Measurements from ENCODE around the gene AAK1. TPM values are rescaled to one million over a fixed set of nuclear protein-coding genes. Genes with fewer than 3 reads are reported as not detected.

Gene AAK1
- polyA plus RNA-seq, 1 donor from 2014 or later = 26.7 TPM

- no peaks in the 10 kb centered on the region for H4K20me1 ChIP-seq (ENCODE audit: insufficient read depth)
- H2AFZ ChIP-seq (ENCODE audit: low read depth, low read length) = no peak overlapping the region
- H3K27me3 ChIP-seq (ENCODE audit: insufficient read depth, low read depth, low read length) = no peaks in the 10 kb centered on the region
- H3K9ac ChIP-seq (ENCODE audit: low read length) = no peak overlapping the region
- no peaks in the 10 kb centered on the region for H3K9me3 ChIP-seq (ENCODE audit: low read length)
- H3K4me3 ChIP-seq (ENCODE audit: low read length) = no peak overlapping the region
- H3K9me2 ChIP-seq (ENCODE audit: insufficient read depth, low read length) = no peaks in the 10 kb centered on the region
- TF ChIP-seq EZH2 (IDR thresholded peaks at IDR 0.05; ENCODE audit: borderline replicate concordance, insufficient read depth, low read length, poor library complexity, severe bottlenecking) (no peak), SMC3 (conservative IDR thresholded peaks at IDR 0.05; ENCODE audit: poor library complexity) (no peak), TAF1 (IDR thresholded peaks at IDR 0.05; ENCODE audit: low read depth) (no peak), RAD21 (conservative IDR thresholded peaks at IDR 0.05) (no peak), MXI1 (conservative IDR thresholded peaks at IDR 0.05; ENCODE audit: poor library complexity, severe bottlenecking) (no peak), EP300 (conservative IDR thresholded peaks at IDR 0.05; ENCODE audit: poor library complexity, severe bottlenecking) (no peak), REST (IDR thresholded peaks at IDR 0.05; ENCODE audit: borderline replicate concordance) (no peak), POLR2AphosphoS5 (IDR thresholded peaks at IDR 0.05) (no peak), CTCF (IDR thresholded peaks at IDR 0.05; ENCODE audit: poor library complexity, severe bottlenecking) (no peak)
- no peaks in the 10 kb centered on the region for H3K36me3 ChIP-seq (ENCODE audit: insufficient read depth, low read length)
- no peak overlapping the region for H3K4me2 ChIP-seq (ENCODE audit: low read length)
- no peak overlapping the region for H3K27ac ChIP-seq (ENCODE audit: low read length)
- H3K79me2 ChIP-seq (replicated peaks; ENCODE audit: insufficient read depth, low read length) = peaks cover 4% of the 10 kb centered on the region
- no peaks in the 10 kb centered on the region for H3F3A ChIP-seq (ENCODE audit: insufficient read depth, low read length, poor library complexity, severe bottlenecking)
Measured at GRCh38 chr2:69605284-69605683, 38.3 kb downstream of the AAK1 start.

GRCh38 chr2:69604836-69605235, 38.7 kb downstream of the AAK1 start:
- Histone ChIP-seq H4K20me1 (ENCODE audit: insufficient read depth) (no peaks in the 10 kb centered on the region), H3F3A (ENCODE audit: insufficient read depth, low read length, poor library complexity, severe bottlenecking) (no peaks in the 10 kb centered on the region), H3K9me3 (ENCODE audit: low read length) (no peaks in the 10 kb centered on the region), H3K27ac (ENCODE audit: low read length) (no peak overlapping the region), H3K4me3 (ENCODE audit: low read length) (no peak overlapping the region), H3K4me2 (ENCODE audit: low read length) (no peak overlapping the region), H3K9ac (ENCODE audit: low read length) (no peak overlapping the region), H3K27me3 (ENCODE audit: insufficient read depth, low read depth, low read length) (no peaks in the 10 kb centered on the region), H3K36me3 (ENCODE audit: insufficient read depth, low read length) (no peaks in the 10 kb centered on the region), H3K79me2 (replicated peaks; ENCODE audit: insufficient read depth, low read length) (peaks cover 4% of the 10 kb centered on the region), H2AFZ (ENCODE audit: low read depth, low read length) (no peak overlapping the region), H3K9me2 (ENCODE audit: insufficient read depth, low read length) (no peaks in the 10 kb centered on the region)
- TF ChIP-seq REST (IDR thresholded peaks at IDR 0.05; ENCODE audit: borderline replicate concordance) (no peak), EP300 (conservative IDR thresholded peaks at IDR 0.05; ENCODE audit: poor library complexity, severe bottlenecking) (no peak), RAD21 (conservative IDR thresholded peaks at IDR 0.05) (no peak), TAF1 (IDR thresholded peaks at IDR 0.05; ENCODE audit: low read depth) (no peak), CTCF (IDR thresholded peaks at IDR 0.05; ENCODE audit: poor library complexity, severe bottlenecking) (no peak), POLR2AphosphoS5 (IDR thresholded peaks at IDR 0.05) (no peak), SMC3 (conservative IDR thresholded peaks at IDR 0.05; ENCODE audit: poor library complexity) (no peak), MXI1 (conservative IDR thresholded peaks at IDR 0.05; ENCODE audit: poor library complexity, severe bottlenecking) (no peak), EZH2 (IDR thresholded peaks at IDR 0.05; ENCODE audit: borderline replicate concordance, insufficient read depth, low read length, poor library complexity, severe bottlenecking) (no peak)

Data from neural cell (in vitro differentiated cells).